ENCODE data around the gene UTP14C.

DNA sequence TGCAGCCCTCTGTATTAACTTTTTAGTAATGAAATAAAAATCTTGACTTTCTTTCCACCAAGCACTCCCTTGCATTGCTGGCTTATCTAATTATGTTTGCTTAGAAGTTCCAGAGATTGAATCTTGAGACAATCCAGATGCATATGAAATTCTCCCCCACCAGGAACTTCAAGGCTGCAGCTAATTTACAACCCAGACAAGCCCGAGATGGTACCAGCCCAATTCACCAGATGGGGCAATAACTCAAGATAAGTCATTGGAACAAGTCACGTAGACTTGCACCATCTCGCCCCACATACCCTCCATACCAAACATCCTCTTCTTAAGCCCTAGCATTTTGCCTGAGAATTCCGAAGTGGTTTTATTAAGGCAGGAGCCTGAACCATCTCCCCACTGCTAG lies 29.0 kb downstream of the UTP14C start:
- TF ChIP-seq, protein P1, sequence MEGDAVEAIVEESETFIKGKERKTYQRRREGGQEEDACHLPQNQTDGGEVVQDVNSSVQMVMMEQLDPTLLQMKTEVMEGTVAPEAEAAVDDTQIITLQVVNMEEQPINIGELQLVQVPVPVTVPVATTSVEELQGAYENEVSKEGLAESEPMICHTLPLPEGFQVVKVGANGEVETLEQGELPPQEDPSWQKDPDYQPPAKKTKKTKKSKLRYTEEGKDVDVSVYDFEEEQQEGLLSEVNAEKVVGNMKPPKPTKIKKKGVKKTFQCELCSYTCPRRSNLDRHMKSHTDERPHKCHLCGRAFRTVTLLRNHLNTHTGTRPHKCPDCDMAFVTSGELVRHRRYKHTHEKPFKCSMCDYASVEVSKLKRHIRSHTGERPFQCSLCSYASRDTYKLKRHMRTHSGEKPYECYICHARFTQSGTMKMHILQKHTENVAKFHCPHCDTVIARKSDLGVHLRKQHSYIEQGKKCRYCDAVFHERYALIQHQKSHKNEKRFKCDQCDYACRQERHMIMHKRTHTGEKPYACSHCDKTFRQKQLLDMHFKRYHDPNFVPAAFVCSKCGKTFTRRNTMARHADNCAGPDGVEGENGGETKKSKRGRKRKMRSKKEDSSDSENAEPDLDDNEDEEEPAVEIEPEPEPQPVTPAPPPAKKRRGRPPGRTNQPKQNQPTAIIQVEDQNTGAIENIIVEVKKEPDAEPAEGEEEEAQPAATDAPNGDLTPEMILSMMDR (IDR thresholded peaks at IDR 0.05): no peak
- no peak for TF ChIP-seq POLR2A (IDR thresholded peaks at IDR 0.05)
